T-helper 1 cell treated with Interleukin-12 subunit alpha and Interleukin-12 subunit beta and Interleukin-4 antibody, amounts not matched to agents 30 μg/mL and 1 μg/mL, for 36 hours (primary cell): Measurements from ENCODE around the gene AIF1.

Source experiments
- H3K27ac Mint-ChIP-seq: one replicate; pipeline ENCODE4 v1.8.0; 2021; ENCODE audit warnings: mild to moderate bottlenecking, mixed read lengths
- H3K27me3 Mint-ChIP-seq: one replicate; pipeline ENCODE4 v1.8.0; 2021; ENCODE audit warnings: low read depth, mixed read lengths
- H3K36me3 Mint-ChIP-seq: one replicate; pipeline ENCODE4 v1.8.0; 2021; ENCODE audit warnings: low read depth, mixed read lengths
- H3K4me1 Mint-ChIP-seq: one replicate; pipeline ENCODE4 v1.8.0; 2021; ENCODE audit warnings: low read depth, mixed read lengths
- H3K4me3 Mint-ChIP-seq: one replicate; pipeline ENCODE4 v1.8.0; 2021; ENCODE audit warnings: mild to moderate bottlenecking, moderate library complexity, mixed read lengths
- H3K9me3 Mint-ChIP-seq: one replicate; pipeline ENCODE4 v1.8.0; 2021; ENCODE audit warnings: mixed read lengths

AIF1 gene

GRCh38 chr6:31614684-31615578 lies at the start of gene AIF1:
Gene AIF1, plus strand, starts transcription at chr6:31615234. Its CDS starts 96 bp downstream, at chr6:31615330.
- peak within 1 kb of the TSS; percentile 85 for H3K27ac Mint-ChIP-seq
- peaks cover 7% of the 10 kb centered on the region for H3K36me3 Mint-ChIP-seq
- H3K4me1 Mint-ChIP-seq = peaks cover 33% of the 10 kb centered on the region
- H3K9me3 Mint-ChIP-seq = no peaks in the 10 kb centered on the region
- peak within 1 kb of the TSS; percentile 78 for H3K4me3 Mint-ChIP-seq
- H3K27me3 Mint-ChIP-seq = no peaks in the 10 kb centered on the region

GRCh38 chr6:31567531-31568370 lies 47.3 kb upstream of the AIF1 start:
- Mint-ChIP-seq H3K36me3 (peaks cover 16% of the 10 kb centered on the region), H3K4me3 (peak overlapping the region; percentile 41), H3K4me1 (peaks cover 53% of the 10 kb centered on the region), H3K27ac (peak overlapping the region; percentile 67), H3K9me3 (no peaks in the 10 kb centered on the region), H3K27me3 (peaks cover 37% of the 10 kb centered on the region)

GRCh38 chr6:31568537-31568961 lies 46.5 kb upstream of the AIF1 start:
- peak overlapping the region; percentile 41 for H3K4me3 Mint-ChIP-seq
- H3K9me3 Mint-ChIP-seq = no peaks in the 10 kb centered on the region
- H3K36me3 Mint-ChIP-seq = peaks cover 17% of the 10 kb centered on the region
- H3K27ac Mint-ChIP-seq = peak overlapping the region; percentile 67
- H3K4me1 Mint-ChIP-seq = peaks cover 56% of the 10 kb centered on the region
- H3K27me3 Mint-ChIP-seq = peaks cover 32% of the 10 kb centered on the region

GRCh38 chr6:31569861-31570536 lies 45.0 kb upstream of the AIF1 start:
- no peak overlapping the region for H3K27ac Mint-ChIP-seq
- H3K9me3 Mint-ChIP-seq = no peaks in the 10 kb centered on the region
- no peak overlapping the region for H3K4me3 Mint-ChIP-seq
- peaks cover 22% of the 10 kb centered on the region for H3K27me3 Mint-ChIP-seq
- H3K36me3 Mint-ChIP-seq = peaks cover 12% of the 10 kb centered on the region
- H3K4me1 Mint-ChIP-seq = peaks cover 63% of the 10 kb centered on the region

GRCh38 chr6:31572041-31572911 lies 42.8 kb upstream of the AIF1 start, which contains the start of gene LTA:
Gene LTA, plus strand, starts transcription at chr6:31572289. Its CDS starts 454 bp downstream, at chr6:31572743.
- Mint-ChIP-seq H3K4me3 (peak within 1 kb of the TSS; percentile 97), H3K36me3 (peaks cover 29% of the 10 kb centered on the region), H3K9me3 (no peaks in the 10 kb centered on the region), H3K4me1 (peaks cover 80% of the 10 kb centered on the region), H3K27me3 (peaks cover 13% of the 10 kb centered on the region), H3K27ac (peak within 1 kb of the TSS; percentile 99)

DNA sequence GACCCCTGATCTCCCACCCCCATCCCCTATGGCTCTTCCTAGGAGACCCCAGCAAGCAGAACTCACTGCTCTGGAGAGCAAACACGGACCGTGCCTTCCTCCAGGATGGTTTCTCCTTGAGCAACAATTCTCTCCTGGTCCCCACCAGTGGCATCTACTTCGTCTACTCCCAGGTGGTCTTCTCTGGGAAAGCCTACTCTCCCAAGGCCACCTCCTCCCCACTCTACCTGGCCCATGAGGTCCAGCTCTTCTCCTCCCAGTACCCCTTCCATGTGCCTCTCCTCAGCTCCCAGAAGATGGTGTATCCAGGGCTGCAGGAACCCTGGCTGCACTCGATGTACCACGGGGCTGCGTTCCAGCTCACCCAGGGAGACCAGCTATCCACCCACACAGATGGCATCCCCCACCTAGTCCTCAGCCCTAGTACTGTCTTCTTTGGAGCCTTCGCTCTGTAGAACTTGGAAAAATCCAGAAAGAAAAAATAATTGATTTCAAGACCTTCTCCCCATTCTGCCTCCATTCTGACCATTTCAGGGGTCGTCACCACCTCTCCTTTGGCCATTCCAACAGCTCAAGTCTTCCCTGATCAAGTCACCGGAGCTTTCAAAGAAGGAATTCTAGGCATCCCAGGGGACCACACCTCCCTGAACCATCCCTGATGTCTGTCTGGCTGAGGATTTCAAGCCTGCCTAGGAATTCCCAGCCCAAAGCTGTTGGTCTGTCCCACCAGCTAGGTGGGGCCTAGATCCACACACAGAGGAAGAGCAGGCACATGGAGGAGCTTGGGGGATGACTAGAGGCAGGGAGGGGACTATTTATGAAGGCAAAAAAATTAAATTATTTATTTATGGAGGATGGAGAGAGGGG lies 41.6 kb upstream of the AIF1 start:
- Mint-ChIP-seq H3K27ac (peak overlapping the region; percentile 99), H3K4me1 (peaks cover 75% of the 10 kb centered on the region), H3K36me3 (peaks cover 37% of the 10 kb centered on the region)

GRCh38 chr6:31574106-31575061 lies 40.6 kb upstream of the AIF1 start:
- Mint-ChIP-seq H3K4me1 (peaks cover 73% of the 10 kb centered on the region), H3K36me3 (peaks cover 46% of the 10 kb centered on the region), H3K9me3 (no peaks in the 10 kb centered on the region), H3K27ac (peak overlapping the region; percentile 99), H3K27me3 (peaks cover 1% of the 10 kb centered on the region), H3K4me3 (peak overlapping the region; percentile 97)

More for the DNA sequence above, 41.6 kb upstream of the AIF1 start:
- H3K9me3 Mint-ChIP-seq = no peaks in the 10 kb centered on the region
- H3K27me3 Mint-ChIP-seq = peaks cover 4% of the 10 kb centered on the region
- H3K4me3 Mint-ChIP-seq = peak overlapping the region; percentile 97

- Mint-ChIP-seq H3K4me3 (peak within 1 kb of the TSS; percentile 97), H3K27me3 (no peaks in the 10 kb centered on the region), H3K4me1 (peaks cover 70% of the 10 kb centered on the region), H3K9me3 (no peaks in the 10 kb centered on the region), H3K27ac (peak within 1 kb of the TSS; percentile 99), H3K36me3 (peaks cover 55% of the 10 kb centered on the region)
Measured at GRCh38 chr6:31575335-31575901, 39.6 kb upstream of the AIF1 start, which contains the start of gene TNF. Gene TNF, plus strand, starts transcription at chr6:31575565. Its CDS starts 177 bp downstream, at chr6:31575742.

DNA sequence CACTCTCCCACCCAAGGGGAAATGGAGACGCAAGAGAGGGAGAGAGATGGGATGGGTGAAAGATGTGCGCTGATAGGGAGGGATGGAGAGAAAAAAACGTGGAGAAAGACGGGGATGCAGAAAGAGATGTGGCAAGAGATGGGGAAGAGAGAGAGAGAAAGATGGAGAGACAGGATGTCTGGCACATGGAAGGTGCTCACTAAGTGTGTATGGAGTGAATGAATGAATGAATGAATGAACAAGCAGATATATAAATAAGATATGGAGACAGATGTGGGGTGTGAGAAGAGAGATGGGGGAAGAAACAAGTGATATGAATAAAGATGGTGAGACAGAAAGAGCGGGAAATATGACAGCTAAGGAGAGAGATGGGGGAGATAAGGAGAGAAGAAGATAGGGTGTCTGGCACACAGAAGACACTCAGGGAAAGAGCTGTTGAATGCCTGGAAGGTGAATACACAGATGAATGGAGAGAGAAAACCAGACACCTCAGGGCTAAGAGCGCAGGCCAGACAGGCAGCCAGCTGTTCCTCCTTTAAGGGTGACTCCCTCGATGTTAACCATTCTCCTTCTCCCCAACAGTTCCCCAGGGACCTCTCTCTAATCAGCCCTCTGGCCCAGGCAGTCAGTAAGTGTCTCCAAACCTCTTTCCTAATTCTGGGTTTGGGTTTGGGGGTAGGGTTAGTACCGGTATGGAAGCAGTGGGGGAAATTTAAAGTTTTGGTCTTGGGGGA lies 38.9 kb upstream of the AIF1 start:
- Mint-ChIP-seq H3K27ac (peak overlapping the region; percentile 99), H3K4me3 (peak overlapping the region; percentile 97), H3K4me1 (peaks cover 67% of the 10 kb centered on the region), H3K9me3 (no peaks in the 10 kb centered on the region), H3K27me3 (no peaks in the 10 kb centered on the region), H3K36me3 (peaks cover 62% of the 10 kb centered on the region)

GRCh38 chr6:31576897-31577578 lies 38.0 kb upstream of the AIF1 start:
- peak overlapping the region; percentile 99 for H3K27ac Mint-ChIP-seq
- H3K4me1 Mint-ChIP-seq = peaks cover 62% of the 10 kb centered on the region
- peaks cover 71% of the 10 kb centered on the region for H3K36me3 Mint-ChIP-seq
- no peaks in the 10 kb centered on the region for H3K27me3 Mint-ChIP-seq
- peak overlapping the region; percentile 97 for H3K4me3 Mint-ChIP-seq
- no peaks in the 10 kb centered on the region for H3K9me3 Mint-ChIP-seq

GRCh38 chr6:31577579-31577966 lies 37.5 kb upstream of the AIF1 start:
- Mint-ChIP-seq H3K4me1 (peaks cover 63% of the 10 kb centered on the region), H3K36me3 (peaks cover 74% of the 10 kb centered on the region), H3K9me3 (no peaks in the 10 kb centered on the region), H3K4me3 (peak overlapping the region; percentile 97), H3K27ac (peak overlapping the region; percentile 99), H3K27me3 (no peaks in the 10 kb centered on the region)
